K562 treated with DMSO at 1 percent for 4 hours (cell line): ENCODE results near the gene RTCB. TPM values are rescaled to one million over a fixed set of nuclear protein-coding genes. Genes with fewer than 3 reads are reported as not detected.

Source experiments
- total RNA-seq: library from RNA; unstranded; fragments of 300-600 nt; gene quantifications from 2 replicates; pipeline ENCODE4 v1.2.3, GENCODE V29; 2022; ENCODE audit not compliant: insufficient read depth

Gene RTCB
- total RNA-seq = 74.0 and 76.9 TPM in 2 replicates

DNA sequence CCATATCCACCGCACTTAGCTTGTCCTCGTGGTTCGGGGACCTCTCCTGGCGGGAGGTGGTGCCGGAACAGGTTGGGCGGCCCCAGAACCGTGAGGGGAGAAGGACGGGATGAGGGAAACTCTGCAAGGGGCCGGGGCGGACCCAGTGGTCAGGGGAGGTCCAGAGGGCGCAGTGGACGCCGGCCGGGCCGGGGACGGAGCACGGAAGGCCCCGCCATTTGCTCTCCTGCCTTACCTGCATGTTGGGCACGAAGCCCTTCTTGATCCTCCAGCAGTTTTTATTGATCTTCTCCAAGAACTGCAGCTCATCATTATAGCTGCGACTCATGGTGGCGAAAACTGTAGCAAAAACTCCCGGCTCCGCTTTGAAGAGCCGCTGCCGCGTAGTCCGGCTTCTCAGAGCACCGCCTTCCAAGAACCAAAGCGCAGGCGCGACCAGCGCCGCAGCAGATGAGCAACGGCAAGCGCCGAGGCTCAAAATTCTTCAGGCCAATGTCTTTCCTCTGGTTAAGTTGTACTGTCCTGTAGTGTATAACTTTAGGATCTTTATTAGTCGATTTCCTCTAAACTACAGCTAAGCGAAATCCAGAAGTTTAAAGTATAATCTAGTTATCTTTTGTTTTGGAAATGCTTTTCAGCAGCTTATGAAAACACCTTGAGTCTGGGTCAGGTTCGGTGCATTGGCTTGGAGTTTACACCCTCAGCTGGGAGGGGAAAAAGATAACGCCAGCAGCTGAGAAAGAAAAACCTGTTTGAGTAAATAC is at the start of gene RTCB:
Gene RTCB, minus strand, starts transcription at position 419 of the 764 bp plus-strand sequence. Its CDS starts 91 bp downstream, at position 328.

DNA sequence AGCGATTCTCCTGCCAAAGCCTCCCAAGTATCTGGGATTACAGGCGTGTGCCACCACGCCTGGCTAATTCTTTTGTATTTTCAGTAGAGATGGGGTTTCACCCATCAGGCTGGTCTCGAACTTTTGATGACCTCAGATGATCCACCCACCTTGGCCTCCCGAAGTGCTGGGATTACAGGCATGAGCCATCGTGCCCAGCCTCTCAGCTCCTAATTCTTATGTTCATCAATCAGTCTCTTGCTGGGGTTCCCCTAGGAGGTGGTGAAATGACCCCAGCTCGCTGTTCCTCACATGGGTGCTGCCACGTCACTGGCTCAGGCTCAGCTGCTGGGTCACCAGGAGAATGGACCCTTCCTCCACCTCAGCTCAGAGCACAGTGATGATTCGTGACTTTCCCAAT is 54.5 kb downstream of the RTCB start, which contains the start of gene RFPL3:
Gene RFPL3, plus strand, starts transcription at position 301 of the 400 bp plus-strand sequence. CDS start 205 bp downstream, outside the sequence.

Other genes with a start within 250 kb of the RTCB start
- gene RFPL2, start 207.2 kb downstream of the RTCB start, total RNA-seq = not detected in 2 replicates
- gene SLC5A4, start 156.9 kb downstream of the RTCB start, total RNA-seq = not detected in 2 replicates
- not detected in 2 replicates for gene RFPL3, start 54.4 kb downstream of the RTCB start, total RNA-seq
- not detected in 2 replicates for gene BPIFC, start 52.2 kb upstream of the RTCB start, total RNA-seq
- gene FBXO7, start 62.6 kb upstream of the RTCB start, total RNA-seq = 59.7 and 74.8 TPM in 2 replicates